Renal cortex interstitium (tissue), 15 donors: ENCODE results near the gene RBM43. TPM values are rescaled to one million over a fixed set of nuclear protein-coding genes. Genes with fewer than 3 reads are reported as not detected.
"Not testable (repeated sequence)": the region's sequence is repeated elsewhere in the genome, so short reads cannot be mapped to it uniquely, and the experiment has no call there.

ENCODE experiments used
- DNase-seq, 11 donors: peaks; one replicate each; pipeline ENCODE4 v3.0.0-alpha.2; 2013; ENCODE audit warnings: low read depth in 9 of 11, low spot score in 4 of 11; ENCODE audit errors: extremely low read depth in 1 of 11
- long read RNA-seq, 16 experiments: transcript quantifications; one replicate each; lab custom pipeline, GENCODE V29; 2026
- polyA plus RNA-seq, 3 donors: library from polyadenylated mRNA; unstranded; fragments of 120-200 nt; gene quantifications; one replicate each; pipeline ENCODE4 v1.2.1, GENCODE V29; 2013; ENCODE audit not compliant: insufficient read length in 3 of 3

The RBM43 gene
- 10 to 100 TPM; 11.8 to 16.4 (median 12.9) TPM for polyA plus RNA-seq
- long read RNA-seq, donor 1, full-length matches to known transcripts = 4 of 4 reads
- long read RNA-seq, donor 1, partial matches to known transcripts = 0 of 4 reads
- long read RNA-seq, donor 1, other reads (novel, unspliced or antisense) = 0 of 4 reads
- long read RNA-seq, donor 2, full-length matches to known transcripts = 4 of 4 reads
- long read RNA-seq, donor 2, partial matches to known transcripts = 0 of 4 reads
- long read RNA-seq, donor 2, other reads (novel, unspliced or antisense) = 0 of 4 reads
- long read RNA-seq, donor 3, full-length matches to known transcripts = 10 of 10 reads
- long read RNA-seq, donor 3, partial matches to known transcripts = 0 of 10 reads
- long read RNA-seq, donor 3, other reads (novel, unspliced or antisense) = 0 of 10 reads
- long read RNA-seq, donor 4, full-length matches to known transcripts = 3 of 3 reads
- long read RNA-seq, donor 4, partial matches to known transcripts = 0 of 3 reads
- long read RNA-seq, donor 4, other reads (novel, unspliced or antisense) = 0 of 3 reads
- long read RNA-seq, donor 5 = 0 reads
- long read RNA-seq, donor 6, full-length matches to known transcripts = 7 of 7 reads
- long read RNA-seq, donor 6, partial matches to known transcripts = 0 of 7 reads
- long read RNA-seq, donor 6, other reads (novel, unspliced or antisense) = 0 of 7 reads
- long read RNA-seq, donor 7, full-length matches to known transcripts = 4 of 4 reads
- long read RNA-seq, donor 7, partial matches to known transcripts = 0 of 4 reads
- long read RNA-seq, donor 7, other reads (novel, unspliced or antisense) = 0 of 4 reads
- long read RNA-seq, donor 8, full-length matches to known transcripts = 2 of 2 reads
- long read RNA-seq, donor 8, partial matches to known transcripts = 0 of 2 reads
- long read RNA-seq, donor 8, other reads (novel, unspliced or antisense) = 0 of 2 reads
- long read RNA-seq, donor 9, full-length matches to known transcripts = 5 of 5 reads
- long read RNA-seq, donor 9, partial matches to known transcripts = 0 of 5 reads
- long read RNA-seq, donor 9, other reads (novel, unspliced or antisense) = 0 of 5 reads
- long read RNA-seq, donor 10, full-length matches to known transcripts = 2 of 2 reads
- long read RNA-seq, donor 10, partial matches to known transcripts = 0 of 2 reads
- long read RNA-seq, donor 10, other reads (novel, unspliced or antisense) = 0 of 2 reads
- long read RNA-seq, donor 11, full-length matches to known transcripts = 1 of 1 reads
- long read RNA-seq, donor 11, partial matches to known transcripts = 0 of 1 reads
- long read RNA-seq, donor 11, other reads (novel, unspliced or antisense) = 0 of 1 reads
- long read RNA-seq, donor 12 = 0 reads
- long read RNA-seq, donor 13, full-length matches to known transcripts = 7 of 7 reads
- long read RNA-seq, donor 13, partial matches to known transcripts = 0 of 7 reads
- long read RNA-seq, donor 13, other reads (novel, unspliced or antisense) = 0 of 7 reads
- long read RNA-seq, donor 14, full-length matches to known transcripts = 1 of 1 reads
- long read RNA-seq, donor 14, partial matches to known transcripts = 0 of 1 reads
- long read RNA-seq, donor 14, other reads (novel, unspliced or antisense) = 0 of 1 reads
- long read RNA-seq, donor 15, full-length matches to known transcripts = 2 of 2 reads
- long read RNA-seq, donor 15, partial matches to known transcripts = 0 of 2 reads
- long read RNA-seq, donor 15, other reads (novel, unspliced or antisense) = 0 of 2 reads
- long read RNA-seq, donor 16, full-length matches to known transcripts = 7 of 7 reads
- long read RNA-seq, donor 16, partial matches to known transcripts = 0 of 7 reads
- long read RNA-seq, donor 16, other reads (novel, unspliced or antisense) = 0 of 7 reads

DNA sequence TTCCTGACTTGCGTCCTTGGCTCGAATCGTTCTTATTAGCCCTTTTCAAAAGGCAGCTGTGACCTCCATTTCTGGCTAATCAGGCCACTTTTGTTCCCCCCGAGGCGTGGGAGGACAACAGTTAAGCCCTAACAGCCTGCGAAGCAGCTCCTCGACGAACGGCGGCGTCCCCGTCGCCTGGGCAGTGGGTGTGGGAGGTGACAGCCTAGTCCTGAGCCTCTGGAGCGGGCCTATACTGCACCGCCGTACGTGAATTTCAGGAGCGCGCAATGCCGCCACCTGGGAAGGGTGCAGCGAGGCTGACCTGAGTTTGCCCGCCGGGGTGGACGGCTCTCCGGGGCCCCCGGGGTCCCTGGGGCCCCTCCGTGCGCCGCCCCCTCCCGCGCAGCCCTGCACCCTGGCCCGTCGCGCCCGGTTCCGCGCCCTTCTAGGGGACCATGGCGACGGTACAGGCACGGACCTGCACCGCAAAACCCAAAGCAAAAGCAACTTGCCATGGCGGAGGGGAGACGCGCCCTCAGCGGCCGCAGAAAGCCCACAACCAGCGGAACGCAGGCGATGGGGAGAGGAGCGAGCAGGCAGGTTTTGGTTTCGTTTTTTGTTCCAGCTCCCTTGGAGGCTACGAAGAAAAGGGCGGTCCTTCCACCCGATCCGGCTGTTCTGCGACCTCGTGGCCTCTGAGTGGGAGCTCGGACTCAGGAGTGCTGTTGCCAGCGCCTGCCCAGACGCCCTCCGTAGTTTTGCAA, at the start of gene RBM43:
Gene RBM43 (minus strand): TSS at position 633 of the 746 bp plus-strand sequence. CDS start 136 bp downstream, at position 497.
- peak; percentile 74 to 90 (median 82) for DNase-seq

DNA sequence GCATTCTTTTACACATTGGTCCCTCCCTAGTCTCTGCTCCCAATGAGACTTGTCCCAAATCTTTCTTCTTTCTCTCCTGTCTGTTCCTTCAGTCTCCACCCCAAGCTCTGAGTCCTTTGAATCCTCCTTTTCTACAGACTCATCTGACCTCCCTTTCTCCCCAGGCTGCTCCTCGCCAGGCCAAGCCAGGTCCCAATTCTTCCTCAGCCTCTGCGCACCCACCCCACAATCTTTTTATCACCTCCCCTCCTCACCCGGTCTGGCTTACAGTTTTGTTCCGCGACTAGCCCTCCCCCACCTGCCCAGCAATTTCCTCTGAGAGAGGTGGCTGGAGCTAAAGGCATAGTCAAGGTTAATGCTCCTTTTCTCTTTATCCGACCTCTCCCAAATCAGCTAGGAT, 48.6 kb upstream of the RBM43 start:
- not testable (repeated sequence) for DNase-seq

DNA sequence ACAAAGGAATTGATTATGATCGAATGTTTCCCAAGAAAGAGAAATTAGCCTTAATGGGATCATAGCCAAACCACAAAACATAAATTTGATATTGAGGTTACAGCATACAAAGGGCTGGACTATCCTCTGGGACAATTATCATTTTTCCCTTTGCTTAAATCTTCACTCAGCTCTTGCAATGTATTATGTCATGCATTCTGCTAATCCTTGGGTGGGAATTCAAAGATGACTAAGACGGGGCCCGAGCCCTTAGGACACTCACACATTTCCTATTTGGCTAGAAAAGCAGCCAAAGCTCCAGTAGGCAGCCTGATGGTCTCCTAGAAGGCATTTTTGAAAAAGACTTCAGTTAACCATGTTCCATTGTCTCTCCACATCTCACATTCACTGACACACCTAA, 45.0 kb upstream of the RBM43 start:
- DNase-seq = no peak

DNA sequence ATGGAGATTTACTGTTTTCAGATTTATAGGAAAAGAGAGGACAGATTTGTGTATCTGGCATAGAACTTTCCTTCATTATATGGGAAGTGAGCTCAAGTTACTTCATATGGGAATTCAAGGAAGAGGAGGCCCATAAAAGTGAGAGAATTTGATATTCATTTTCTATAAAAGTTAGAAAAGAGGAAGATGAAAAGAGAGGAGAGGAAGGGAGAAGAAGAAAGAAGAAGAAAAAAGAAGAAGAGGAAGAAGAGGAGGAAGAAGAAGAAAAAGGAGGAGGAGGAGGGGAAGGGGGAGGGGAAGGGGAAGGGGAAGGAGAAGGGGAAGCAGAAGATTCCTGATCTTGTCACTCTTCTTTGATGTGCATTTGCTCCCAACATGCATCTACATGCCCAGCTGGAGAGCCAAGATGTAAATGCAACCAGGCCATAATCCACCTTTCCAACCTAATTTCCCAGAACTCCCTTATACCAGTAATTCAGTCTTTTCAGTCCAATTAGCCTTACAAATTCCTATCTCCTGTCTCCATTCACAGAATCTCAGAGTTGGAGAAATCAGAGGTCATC, 43.5 kb upstream of the RBM43 start:
- no peak for DNase-seq

DNA sequence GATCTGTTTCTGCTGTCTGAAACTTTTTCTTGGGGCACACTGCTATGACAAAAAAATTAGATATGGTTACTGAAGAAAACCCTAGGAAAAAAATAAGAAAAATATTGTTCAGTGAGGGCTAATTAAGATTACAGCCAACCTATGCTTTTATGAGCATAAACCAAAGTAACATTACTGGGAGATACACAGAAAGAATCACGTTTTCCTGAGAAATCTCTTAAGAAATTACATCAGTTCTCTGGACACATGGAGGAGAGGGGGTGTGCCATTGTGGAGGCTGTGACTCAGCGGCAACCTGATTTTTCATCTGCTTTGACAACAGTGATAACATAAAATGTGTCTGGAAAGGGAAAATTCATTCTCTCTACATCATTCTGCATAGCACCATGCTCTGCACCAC, 41.2 kb upstream of the RBM43 start:
- no peak for DNase-seq

DNA sequence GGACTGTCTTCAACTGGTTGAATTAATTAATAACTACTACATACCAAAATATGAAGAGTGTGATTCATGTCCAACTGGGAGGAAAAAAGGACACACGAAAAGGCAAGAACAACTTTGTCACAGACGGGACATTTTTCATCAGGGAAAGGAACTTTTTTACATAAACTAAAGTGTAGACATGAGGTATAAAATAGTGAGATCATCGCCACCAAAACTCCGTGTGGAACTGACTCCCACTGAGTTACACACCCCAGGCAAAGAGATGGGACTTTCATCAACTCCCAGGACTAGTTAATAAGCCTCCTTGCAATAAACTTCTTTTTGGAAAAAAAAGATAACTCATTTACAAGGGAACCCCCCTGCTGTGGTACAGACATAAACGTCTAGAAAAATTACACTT, 40.7 kb upstream of the RBM43 start:
- no peak for DNase-seq

DNA sequence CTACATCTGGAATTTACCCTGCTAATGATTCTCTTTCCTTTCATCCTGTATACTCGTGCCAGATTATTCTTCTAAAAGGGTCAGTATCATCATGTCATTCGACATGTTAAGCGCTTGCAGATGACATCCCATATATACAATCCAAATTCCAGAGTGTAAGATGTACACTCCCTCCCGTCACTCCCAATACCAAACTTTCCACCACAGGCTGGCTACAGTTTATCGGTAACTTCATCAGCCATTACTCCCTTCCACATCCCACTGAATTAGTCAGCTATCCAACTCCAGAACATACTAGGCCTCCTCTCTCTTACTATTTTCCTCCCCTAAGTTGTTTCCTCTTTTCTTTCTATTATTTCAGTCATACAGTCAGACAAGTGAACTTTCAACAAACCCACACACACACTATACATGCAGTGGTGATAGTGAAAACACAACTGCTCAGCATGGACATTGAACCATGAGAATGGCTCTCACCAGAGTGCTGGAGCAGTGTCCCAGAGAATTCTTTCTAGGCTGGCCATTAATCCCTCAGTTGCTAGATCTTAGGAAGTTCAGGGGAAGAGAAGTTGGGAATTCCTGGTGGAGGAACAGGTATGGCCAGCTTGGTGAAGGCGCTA, 38.4 kb upstream of the RBM43 start:
- DNase-seq = no peak

DNA sequence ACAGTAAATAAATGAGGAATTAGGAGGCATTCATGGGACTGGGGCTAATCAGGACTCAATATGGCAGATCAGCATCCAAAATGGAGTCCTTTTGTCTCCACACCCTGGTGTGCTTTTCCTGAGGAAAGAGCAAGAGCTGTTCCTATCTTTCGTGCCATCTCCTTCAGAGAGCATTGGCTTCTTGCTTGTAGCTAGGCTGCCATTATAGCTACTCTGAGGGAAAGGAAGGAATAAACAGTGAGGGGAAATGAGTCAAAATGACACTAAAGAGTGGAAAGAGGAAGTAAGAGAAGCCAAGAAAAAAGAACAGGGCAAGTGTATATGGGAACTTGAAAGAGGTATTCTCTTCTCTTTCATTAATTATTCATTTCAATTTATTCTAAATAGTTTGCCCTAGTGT, 36.2 kb upstream of the RBM43 start:
- DNase-seq = no peak

DNA sequence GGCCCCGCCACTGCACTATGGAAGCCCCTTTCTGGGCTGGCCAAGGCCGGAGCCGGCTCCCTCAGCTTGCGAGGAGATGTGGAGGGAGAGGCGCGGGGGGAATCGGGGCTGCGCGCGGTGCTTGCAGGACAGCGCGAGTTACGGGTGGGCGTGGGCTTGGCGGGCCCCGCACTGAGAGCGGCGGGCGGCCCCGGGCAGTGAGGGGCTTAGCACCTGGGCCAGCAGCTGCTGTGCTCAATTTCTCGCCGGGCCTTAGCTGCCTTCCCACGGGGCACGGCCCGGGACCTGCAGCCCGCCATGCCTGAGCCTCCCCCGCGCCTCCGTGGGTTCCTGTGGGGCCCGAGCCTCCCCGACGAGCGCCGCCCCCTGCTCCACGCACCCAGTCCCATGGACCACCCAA, 34.3 kb upstream of the RBM43 start:
- not testable (repeated sequence) for DNase-seq

DNA sequence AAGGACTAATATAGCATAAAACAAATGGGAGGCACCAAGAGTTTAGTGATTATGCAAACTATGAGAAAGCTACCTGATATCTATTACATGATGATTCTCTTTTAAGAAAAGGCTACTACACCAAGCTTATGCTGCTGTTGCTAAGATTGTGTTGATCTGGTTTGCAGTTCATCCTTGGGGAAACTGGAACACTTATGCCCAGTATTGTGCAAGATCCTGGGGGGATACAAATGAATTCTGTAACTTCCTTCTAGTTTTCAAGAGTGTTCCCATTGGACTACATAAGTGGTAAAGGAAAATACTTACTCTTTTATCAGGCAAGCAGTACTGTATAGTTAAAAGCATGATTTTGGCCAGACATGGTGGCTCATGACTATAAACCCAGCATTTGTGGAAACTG, 30.9 kb upstream of the RBM43 start:
- DNase-seq = no peak

DNA sequence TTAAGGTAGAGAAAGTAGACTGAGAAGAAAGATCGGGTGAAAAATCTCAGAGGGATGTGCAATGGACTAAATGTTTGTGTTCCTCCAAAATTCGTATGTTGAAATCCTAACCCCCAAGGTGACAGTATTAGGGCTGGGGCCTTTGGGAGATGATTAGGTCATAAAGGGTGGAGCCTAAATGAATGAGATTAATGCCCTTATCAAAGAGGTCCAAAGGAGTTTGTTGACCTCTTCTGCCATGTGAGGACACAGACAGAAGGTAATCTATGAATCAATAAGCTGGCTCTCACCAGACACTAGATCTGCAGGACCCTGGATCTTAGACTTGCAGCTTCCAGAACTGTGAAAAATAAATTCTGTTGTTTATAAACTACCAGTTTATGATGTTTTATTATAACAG, 30.5 kb upstream of the RBM43 start:
- DNase-seq = no peak

DNA sequence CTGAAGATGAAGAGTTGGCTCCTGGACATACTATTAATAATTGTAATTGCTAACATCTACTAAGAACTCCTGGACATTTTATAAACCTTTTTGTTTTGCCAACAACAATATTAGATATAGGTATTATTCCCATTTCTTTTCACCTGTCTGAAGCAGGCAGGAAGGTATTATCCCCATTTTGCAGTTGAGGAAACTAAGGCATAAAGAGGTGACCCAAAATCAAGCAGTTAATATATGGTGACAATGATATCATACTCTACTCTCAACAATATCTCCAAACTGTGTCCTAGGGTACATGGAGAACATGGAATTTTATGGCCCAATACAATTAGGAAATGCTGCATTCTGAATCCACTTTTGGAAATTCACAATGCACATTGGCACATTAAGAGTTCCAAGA, 29.6 kb upstream of the RBM43 start:
- no peak for DNase-seq

DNA sequence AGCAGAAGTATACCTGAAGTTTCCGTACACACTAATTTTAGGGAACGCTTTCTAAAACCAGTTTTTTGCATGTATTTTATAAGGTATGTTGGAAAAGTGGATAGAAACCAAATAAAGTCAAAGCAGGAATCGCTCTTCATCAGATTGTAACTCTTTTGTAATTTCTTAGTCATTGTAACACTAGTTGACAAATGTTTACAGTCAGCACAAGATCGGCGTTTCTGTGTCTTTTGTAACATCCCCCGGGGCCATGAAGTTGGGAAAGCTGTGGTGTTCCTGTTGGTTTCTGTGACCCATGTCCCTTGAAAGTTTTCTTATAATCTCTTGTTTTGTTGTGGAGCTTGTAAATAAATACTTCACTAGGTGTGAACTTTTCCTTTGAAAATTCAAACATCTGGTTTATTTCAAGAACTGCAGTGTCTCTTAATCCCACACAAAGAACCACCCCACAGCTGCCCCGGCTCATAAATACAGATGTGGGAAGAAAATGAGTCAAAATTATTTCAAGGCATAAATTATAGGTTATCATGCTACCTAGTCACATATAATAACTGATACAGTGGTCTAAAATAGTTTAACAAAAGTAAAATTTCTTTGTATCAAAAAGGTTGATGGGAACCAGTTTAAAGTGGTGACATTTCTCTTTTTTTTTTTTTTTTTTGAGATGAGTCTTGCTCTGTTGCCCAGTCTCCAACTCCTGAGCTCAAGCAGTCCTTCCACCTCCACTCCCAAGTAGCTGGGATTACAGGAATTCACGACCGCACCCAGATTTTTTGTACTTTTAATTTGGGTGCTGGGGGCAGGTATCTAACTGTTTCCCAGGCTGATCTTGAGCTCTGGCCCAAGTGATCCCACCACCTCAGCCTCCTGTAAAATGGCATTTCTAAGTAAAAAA, 28.6 kb upstream of the RBM43 start:
- peak in 10 of 11 donors; percentile 15 to 48 (median 26) for DNase-seq

DNA sequence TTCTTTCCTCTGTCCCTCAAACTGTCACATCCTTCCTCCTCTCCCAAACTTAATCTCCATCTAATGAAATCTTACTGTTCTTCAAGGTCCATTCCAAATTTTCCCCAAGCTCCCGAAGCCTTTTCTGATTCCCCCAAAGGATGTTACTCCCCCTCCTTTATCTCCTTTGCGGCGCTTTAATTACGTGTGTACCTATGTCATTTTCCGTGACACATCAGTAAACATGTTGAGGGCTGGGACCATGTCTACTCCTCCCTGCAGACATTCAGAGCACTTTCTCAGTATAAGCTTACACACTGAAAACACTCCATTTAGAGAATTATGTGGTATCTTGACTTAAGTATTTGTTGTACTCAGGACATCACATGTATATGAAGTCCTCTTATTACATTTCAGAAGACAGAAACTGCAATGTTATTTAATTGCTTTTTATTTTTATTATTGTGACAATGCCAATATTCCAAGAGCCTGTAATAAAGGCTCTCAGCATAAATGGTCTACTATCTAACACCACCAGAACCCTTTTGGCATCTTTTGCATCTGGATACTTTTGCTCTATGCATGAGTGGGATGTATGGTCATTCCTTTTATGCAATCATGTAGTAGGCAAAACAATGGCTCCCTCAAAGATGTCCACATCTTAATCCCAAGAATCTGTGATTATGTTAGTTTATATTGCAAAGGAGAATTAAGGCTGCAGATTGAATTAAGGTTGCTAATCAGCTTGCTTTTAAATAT, 26.0 kb upstream of the RBM43 start:
- DNase-seq = no peak

DNA sequence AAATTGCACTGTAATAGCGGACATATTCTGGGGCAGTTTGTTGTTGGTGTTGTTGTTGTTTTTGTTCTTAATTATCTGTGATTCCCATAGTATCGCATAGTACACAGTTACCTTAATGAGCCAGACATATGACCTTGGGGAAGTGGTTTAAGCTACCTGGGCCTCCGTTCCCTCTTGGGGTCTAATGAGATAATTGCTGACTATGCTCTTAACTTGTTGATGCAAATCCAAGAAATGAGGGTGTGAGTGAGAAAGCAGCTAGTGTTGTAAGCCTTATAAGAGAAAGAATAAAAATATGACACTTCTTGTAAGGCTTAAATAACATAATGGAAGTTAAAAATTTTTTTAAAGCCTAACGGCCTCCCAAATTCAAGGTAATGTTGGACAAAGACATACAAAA, 20.7 kb upstream of the RBM43 start:
- DNase-seq = no peak
